H1 (cell line): ENCODE data around the gene ARHGEF26. TPM values are rescaled to one million over a fixed set of nuclear protein-coding genes. Genes with fewer than 3 reads are reported as not detected.

Source experiments
- BCL11A ChIP-seq, 2 experiments: IDR thresholded peaks; one replicate each; pipeline ENCODE4 v1.6.1; 2011; ENCODE audit warnings: low read depth in 2 of 2, low read length in 2 of 2, mild to moderate bottlenecking in 2 of 2
- CHD7 ChIP-seq: fragments of 300-600 bp; sonication (generic); IDR thresholded peaks from 2 replicates; pipeline ENCODE4 v1.7.1; 2012; ENCODE audit warnings: low read length, moderate library complexity, mild to moderate bottlenecking, inconsistent platforms; ENCODE audit not compliant: insufficient replicate concordance
- EZH2 ChIP-seq: fragments of 200-600 bp; sonication (generic); IDR thresholded peaks from 2 replicates; pipeline ENCODE4 v1.7.1; 2012; ENCODE audit warnings: low read depth, mild to moderate bottlenecking, moderate library complexity, low read length, inconsistent platforms; ENCODE audit not compliant: severe bottlenecking
- JUND ChIP-seq: IDR thresholded peaks from 2 replicates; pipeline ENCODE4 v1.6.1; 2011; ENCODE audit warnings: mild to moderate bottlenecking, improper control_type of control experiment, low read length
- NANOG ChIP-seq: IDR thresholded peaks from 2 replicates; pipeline ENCODE4 v1.6.1; 2011; ENCODE audit warnings: low read length, low read depth, mild to moderate bottlenecking, inconsistent platforms; ENCODE audit not compliant: insufficient read depth, poor library complexity, severe bottlenecking
- POU5F1 ChIP-seq: IDR thresholded peaks from 2 replicates; pipeline ENCODE4 v1.6.1; 2011; ENCODE audit warnings: low read depth, mild to moderate bottlenecking, low read length, moderate library complexity
- RXRA ChIP-seq: IDR thresholded peaks from 2 replicates; pipeline ENCODE4 v1.6.1; 2011; ENCODE audit warnings: low read depth, mild to moderate bottlenecking, low read length, moderate library complexity; ENCODE audit not compliant: insufficient read depth
- SP4 ChIP-seq: IDR thresholded peaks from 2 replicates; pipeline ENCODE4 v1.6.1; 2012; ENCODE audit warnings: low read length, inconsistent platforms
- SRF ChIP-seq: IDR thresholded peaks from 2 replicates; pipeline ENCODE4 v1.6.1; 2011; ENCODE audit warnings: mild to moderate bottlenecking, low read depth, low read length, moderate library complexity
- polyA plus RNA-seq, 7 experiments: library from polyadenylated mRNA; depleted of rRNA in 3 of 7; stranded (reverse) in 5 of 7; unstranded in 2 of 7; fragments of >200 nt in 5 of 7; fragments of 200-250 nt in 2 of 7; gene quantifications; 1 replicate in 5 of 7; 2 replicates in 1 of 7; 4 replicates in 1 of 7; pipeline versions ENCODE4 v1.2.1 to v1.2.3, GENCODE V29; 2011 to 2013; ENCODE audit warnings: missing spikeins in 2 of 7, mixed read lengths in 2 of 7
- total RNA-seq: library from RNA; stranded (reverse); fragmentation: NEBNext Ultra II Directional; extraction: Animal tissue kit (Norgen Biotek cat#: 25700); gene quantifications from 2 replicates; pipeline ENCODE4 v1.2.1, GENCODE V29; 2021
- TF ChIP-seq, protein P1 (sequence below): IDR thresholded peaks from 2 replicates; pipeline ENCODE4 v1.6.1; 2011; ENCODE audit warnings: low read length, improper control_type of control experiment

The ARHGEF26 gene
- total and polyA plus RNA-seq, 2 of the 8 experiments (the other 6 are each of a cell fraction or from before 2014, with no cell fraction given) = 3.1 to 15.6 TPM

DNA sequence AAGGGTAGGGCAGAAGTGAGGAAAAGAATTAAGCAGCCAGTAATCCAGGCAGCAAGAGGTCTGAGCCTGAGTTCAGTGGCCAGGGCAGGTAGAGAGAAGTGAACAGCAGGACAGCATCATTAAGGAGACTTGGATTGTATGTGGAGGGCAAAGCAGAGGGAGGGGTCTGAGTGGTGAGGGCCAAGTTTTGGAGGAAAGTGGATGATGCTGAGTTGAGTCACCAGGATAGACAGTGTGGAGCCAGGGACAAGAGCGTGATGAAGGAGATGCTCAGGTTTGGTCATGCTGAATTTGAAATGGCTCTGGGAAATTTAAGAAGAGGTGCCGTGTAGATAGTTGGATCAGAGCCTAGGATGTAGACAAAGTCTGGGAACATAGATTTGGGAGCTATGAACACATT is 93.1 kb downstream of the ARHGEF26 start (continued):
- TF ChIP-seq CHD7 (no peak), BCL11A (IDR thresholded peaks at IDR 0.05; ENCODE audit: low read depth in 2 of 2, low read length in 2 of 2) (no peak), POU5F1 (no peak), JUND (no peak), NANOG (no peak), SP4 (no peak), EZH2 (no peak), SRF (no peak), RXRA (no peak)
- TF ChIP-seq, protein P1, sequence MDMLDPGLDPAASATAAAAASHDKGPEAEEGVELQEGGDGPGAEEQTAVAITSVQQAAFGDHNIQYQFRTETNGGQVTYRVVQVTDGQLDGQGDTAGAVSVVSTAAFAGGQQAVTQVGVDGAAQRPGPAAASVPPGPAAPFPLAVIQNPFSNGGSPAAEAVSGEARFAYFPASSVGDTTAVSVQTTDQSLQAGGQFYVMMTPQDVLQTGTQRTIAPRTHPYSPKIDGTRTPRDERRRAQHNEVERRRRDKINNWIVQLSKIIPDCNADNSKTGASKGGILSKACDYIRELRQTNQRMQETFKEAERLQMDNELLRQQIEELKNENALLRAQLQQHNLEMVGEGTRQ = no peak
